D721Med (cell line): ENCODE results near the gene BIN1.

Source experiments
- DNase-seq: peaks from one replicate; pipeline ENCODE4 v3.0.0; 2011; ENCODE audit warnings: low spot score; ENCODE audit not compliant: insufficient read length
- FAIRE-seq: peaks from 2 replicates; lab custom pipeline; 2011; peaks lifted over from hg19 to GRCh38; lab: Jason Lieb, UNC
- CTCF ChIP-seq: IDR thresholded peaks from 2 replicates; pipeline ENCODE4 v1.5.1; 2012; ENCODE audit warnings: mild to moderate bottlenecking, control low read depth; ENCODE audit not compliant: insufficient read depth; ENCODE audit errors: missing control alignments

The BIN1 gene

GRCh38 chr2:127001751-127002150 lies 105.2 kb downstream of the BIN1 start:
- no peak for FAIRE-seq
- no peak for TF ChIP-seq CTCF
- DNase-seq = no peak

GRCh38 chr2:127000937-127001336 lies 106.0 kb downstream of the BIN1 start:
- no peak for DNase-seq
- FAIRE-seq = no peak
- TF ChIP-seq CTCF = no peak

GRCh38 chr2:127000194-127000593 lies 106.8 kb downstream of the BIN1 start:
- DNase-seq = no peak
- FAIRE-seq = no peak
- TF ChIP-seq CTCF = no peak

- FAIRE-seq (no peak), DNase-seq (no peak)
- no peak for TF ChIP-seq CTCF
Observed at GRCh38 chr2:126999106-126999756, 107.7 kb downstream of the BIN1 start.

- no peak for FAIRE-seq
- DNase-seq = no peak
- no peak for TF ChIP-seq CTCF
Observed at GRCh38 chr2:126998486-126998885, 108.5 kb downstream of the BIN1 start.
